GM19438 (cell line): ENCODE measurements around the gene RPUSD1.
"Not testable (repeated sequence)": the region's sequence is repeated elsewhere in the genome, so short reads cannot be mapped to it uniquely, and the experiment has no call there.

Experiments
- ATAC-seq: cut with Tn5 transposase; IDR thresholded peaks from one replicate; pipeline ENCODE4 v1.9.1; 2021; ENCODE audit warnings: low read depth; ENCODE audit not compliant: unreplicated experiment

Gene RPUSD1

GRCh38 chr16:785563-786535 lies 2.3 kb downstream of the RPUSD1 start:
- ATAC-seq: no peak

- ATAC-seq: no peak
Observed at GRCh38 chr16:784431-784830, 3.8 kb downstream of the RPUSD1 start.

- ATAC-seq: no peak
Observed at GRCh38 chr16:783404-784161, 4.6 kb downstream of the RPUSD1 start.

- ATAC-seq: no peak
Observed at GRCh38 chr16:782766-783403, 5.3 kb downstream of the RPUSD1 start.

- ATAC-seq: no peak
Observed at GRCh38 chr16:782258-782657, 5.9 kb downstream of the RPUSD1 start.

- no peak for ATAC-seq
Observed at GRCh38 chr16:781346-782010, 6.7 kb downstream of the RPUSD1 start.

GRCh38 chr16:780296-780695 lies 7.9 kb downstream of the RPUSD1 start:
- no peak for ATAC-seq

GRCh38 chr16:779561-779960 lies 8.6 kb downstream of the RPUSD1 start:
- no peak for ATAC-seq

GRCh38 chr16:778909-779527 lies 9.2 kb downstream of the RPUSD1 start:
- ATAC-seq: no peak

GRCh38 chr16:778447-778846 lies 9.7 kb downstream of the RPUSD1 start:
- ATAC-seq: no peak

- ATAC-seq: no peak
Observed at GRCh38 chr16:777826-778225, 10.4 kb downstream of the RPUSD1 start.

GRCh38 chr16:776824-777223 lies 11.4 kb downstream of the RPUSD1 start:
- no peak for ATAC-seq

GRCh38 chr16:776298-776697 lies 11.9 kb downstream of the RPUSD1 start:
- ATAC-seq: not testable (repeated sequence)

GRCh38 chr16:775236-775796 lies 12.9 kb downstream of the RPUSD1 start:
- ATAC-seq: no peak

- ATAC-seq: no peak
Observed at GRCh38 chr16:774086-775001, 13.8 kb downstream of the RPUSD1 start.

- ATAC-seq: no peak
Observed at GRCh38 chr16:772959-773358, 15.2 kb downstream of the RPUSD1 start.

- ATAC-seq: no peak
Observed at GRCh38 chr16:770411-770810, 17.8 kb downstream of the RPUSD1 start.

- no peak for ATAC-seq
Observed at GRCh38 chr16:769934-770333, 18.2 kb downstream of the RPUSD1 start.
